ENCODE results near the gene LSM4.
"Not testable (repeated sequence)": the region's sequence is repeated elsewhere in the genome, so short reads cannot be mapped to it uniquely, and the experiment has no call there.

LSM4 gene

DNA sequence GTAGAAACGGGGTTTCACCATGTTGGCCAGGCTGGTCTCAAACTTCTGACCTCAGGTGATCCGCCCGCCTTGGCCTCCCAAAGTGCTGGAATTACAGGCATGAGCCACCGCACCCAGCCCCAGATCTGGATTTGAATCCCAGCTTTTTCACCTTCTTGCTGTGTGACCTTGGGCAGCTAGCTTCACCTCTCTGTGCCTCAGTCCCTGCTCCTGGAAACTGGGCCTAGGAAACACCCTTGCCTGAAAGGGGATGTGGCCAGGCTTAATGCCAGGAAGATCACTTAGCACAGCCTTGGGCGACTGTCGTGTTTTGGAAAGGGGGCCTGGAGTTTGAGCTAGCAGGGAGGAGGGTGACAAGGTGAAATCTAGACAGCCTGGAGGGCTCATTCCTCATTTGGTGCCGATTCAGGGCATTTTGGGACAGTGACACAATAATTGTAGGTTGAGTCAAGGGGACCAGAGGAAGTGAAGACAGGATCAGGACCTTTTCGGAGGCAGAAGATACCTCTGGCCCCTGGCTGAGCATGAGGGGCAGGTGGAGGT lies 19.3 kb upstream of the LSM4 start:
- DNase-seq (ENCODE audit: extremely low spot score, insufficient read length, low read depth) (no peak), FAIRE-seq (no peak)

DNA sequence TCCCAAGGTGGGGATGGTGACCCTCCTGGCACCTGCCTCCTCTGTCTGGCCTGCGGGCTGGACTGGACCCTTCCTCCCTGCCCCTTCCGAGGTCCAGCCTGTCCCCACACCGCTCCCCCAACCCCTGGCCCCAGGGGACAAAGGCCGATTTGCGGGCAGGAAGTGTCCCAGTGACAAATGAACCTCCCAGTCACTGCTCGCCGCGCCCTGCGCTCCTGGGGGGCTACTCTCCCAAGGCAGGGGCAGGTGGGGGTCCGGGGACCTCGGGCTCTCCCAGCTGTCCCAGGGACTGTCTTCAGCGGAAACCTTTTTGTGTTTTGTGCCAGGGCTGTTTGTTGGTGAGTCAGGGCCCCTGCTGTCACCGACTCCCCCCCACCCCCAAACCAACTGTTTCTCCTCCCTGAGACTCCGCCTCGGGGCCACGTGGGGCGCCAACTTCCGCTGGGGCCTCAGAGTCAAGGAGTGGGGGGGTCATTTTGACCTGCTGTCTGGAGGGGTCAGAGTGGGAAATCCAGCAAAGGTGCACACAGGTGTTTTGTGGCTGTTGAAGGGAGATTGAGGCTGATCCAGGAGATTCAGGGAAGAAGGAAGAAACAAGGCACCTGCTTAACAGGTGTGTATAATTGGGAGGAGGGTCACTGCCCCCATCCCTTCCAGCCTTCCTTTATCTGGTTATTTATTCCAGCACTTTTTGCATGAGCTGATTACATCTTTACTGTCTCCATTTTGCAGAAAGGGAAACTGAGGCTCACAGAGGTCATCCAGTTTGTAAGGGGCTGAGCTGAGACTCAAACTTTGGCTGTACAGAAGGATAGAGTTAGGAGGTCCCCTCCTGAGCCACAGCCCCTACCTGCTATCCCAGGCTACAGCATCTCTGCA lies 18.4 kb upstream of the LSM4 start:
- DNase-seq (ENCODE audit: extremely low spot score, insufficient read length, low read depth) (peak; percentile 73), FAIRE-seq (peak; percentile 78)

GRCh38 chr19:18340190-18340989 lies 17.5 kb upstream of the LSM4 start, which contains the start of gene PGPEP1:
TSS of gene PGPEP1 (plus strand) at chr19:18340598. CDS start at chr19:18340682, 84 bp downstream.
- peak; percentile 84 for DNase-seq (ENCODE audit: extremely low spot score, insufficient read length, low read depth)
- peak; percentile 83 for FAIRE-seq

GRCh38 chr19:18339723-18340122 lies 16.8 kb upstream of the LSM4 start:
- FAIRE-seq: no peak

GRCh38 chr19:18338541-18338940 lies 15.7 kb upstream of the LSM4 start:
- DNase-seq (ENCODE audit: extremely low spot score, insufficient read length, low read depth): no peak
- FAIRE-seq: no peak

More at GRCh38 chr19:18339723-18340122, 16.8 kb upstream of the LSM4 start:
- no peak for DNase-seq (ENCODE audit: extremely low spot score, insufficient read length, low read depth)

DNA sequence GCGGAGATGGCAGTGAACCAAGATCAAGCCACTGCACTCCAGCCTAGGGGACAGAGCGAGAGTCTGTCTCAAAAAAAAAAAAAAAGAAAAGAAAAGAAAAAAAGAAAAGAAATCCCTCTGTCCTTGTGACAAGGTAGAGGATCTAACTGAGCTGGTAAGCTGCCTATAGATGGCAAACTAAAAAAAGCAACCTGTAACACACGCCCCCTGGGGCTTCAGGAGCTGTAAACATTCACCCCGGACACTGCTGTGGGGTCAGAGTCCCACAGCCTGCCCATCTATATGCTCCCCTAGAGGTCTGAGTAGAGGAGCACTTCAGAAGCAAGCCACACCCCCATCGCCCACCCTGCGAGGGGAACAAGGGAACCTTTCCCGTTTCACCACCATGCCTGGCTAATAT lies 13.2 kb upstream of the LSM4 start:
- DNase-seq (ENCODE audit: extremely low spot score, insufficient read length, low read depth) (no peak), FAIRE-seq (no peak)

- no peak for FAIRE-seq
- DNase-seq (ENCODE audit: extremely low spot score, insufficient read length, low read depth): no peak
These were observed 10.8 kb upstream of the LSM4 start for GRCh38 chr19:18333680-18334079.

GRCh38 chr19:18332917-18333530 lies 10.1 kb upstream of the LSM4 start:
- DNase-seq (ENCODE audit: extremely low spot score, insufficient read length, low read depth) (no peak), FAIRE-seq (no peak)

- no peak for FAIRE-seq
- no peak for DNase-seq (ENCODE audit: extremely low spot score, insufficient read length, low read depth)
These were observed 8.0 kb upstream of the LSM4 start for GRCh38 chr19:18330868-18331267.

GRCh38 chr19:18329035-18329376 lies 6.1 kb upstream of the LSM4 start:
- FAIRE-seq (no peak), DNase-seq (ENCODE audit: extremely low spot score, insufficient read length, low read depth) (no peak)

GRCh38 chr19:18328340-18329034 lies 5.6 kb upstream of the LSM4 start:
- FAIRE-seq: peak; percentile 98
- peak; percentile 86 for DNase-seq (ENCODE audit: extremely low spot score, insufficient read length, low read depth)

DNA sequence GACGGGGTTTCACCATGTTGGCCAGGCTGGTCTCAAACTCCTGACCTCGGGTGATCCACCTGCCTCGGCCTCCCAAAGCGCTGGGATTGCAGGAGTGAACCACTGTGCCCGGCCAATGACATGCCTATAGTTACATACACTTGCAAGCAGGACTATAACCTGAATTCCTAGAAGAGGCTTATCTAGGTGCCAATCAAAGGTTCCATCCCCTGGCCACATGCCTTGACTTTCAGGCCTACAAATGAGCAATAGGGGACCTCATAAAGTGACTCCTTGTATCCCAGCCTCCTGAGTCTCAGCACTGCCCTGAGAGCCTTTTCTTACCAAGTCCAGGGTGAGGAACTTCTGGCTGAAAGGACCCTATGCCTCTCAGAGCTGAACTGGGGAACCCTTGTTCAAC lies 3.9 kb upstream of the LSM4 start:
- FAIRE-seq (no peak), DNase-seq (ENCODE audit: extremely low spot score, insufficient read length, low read depth) (no peak)

GRCh38 chr19:18324373-18324731 lies 1.5 kb upstream of the LSM4 start:
- DNase-seq (ENCODE audit: extremely low spot score, insufficient read length, low read depth): not testable (repeated sequence)

GRCh38 chr19:18322318-18322758 lies 538 bp downstream of the LSM4 start:
- FAIRE-seq (peak; percentile 87), DNase-seq (ENCODE audit: extremely low spot score, insufficient read length, low read depth) (no peak)

More at GRCh38 chr19:18324373-18324731, 1.5 kb upstream of the LSM4 start:
- not testable (repeated sequence) for FAIRE-seq

GRCh38 chr19:18321734-18322102 lies 1.2 kb downstream of the LSM4 start:
- DNase-seq (ENCODE audit: extremely low spot score, insufficient read length, low read depth) (no peak), FAIRE-seq (no peak)

GRCh38 chr19:18320865-18321733 lies 1.8 kb downstream of the LSM4 start:
- FAIRE-seq (no peak), DNase-seq (ENCODE audit: extremely low spot score, insufficient read length, low read depth) (no peak)

GRCh38 chr19:18319591-18320135 lies 3.2 kb downstream of the LSM4 start:
- DNase-seq (ENCODE audit: extremely low spot score, insufficient read length, low read depth) (no peak), FAIRE-seq (no peak)

- no peak for DNase-seq (ENCODE audit: extremely low spot score, insufficient read length, low read depth)
- no peak for FAIRE-seq
These were observed 4.7 kb downstream of the LSM4 start for GRCh38 chr19:18317961-18318800.

Data from GM18507 (cell line).